Left lung (tissue), 10 donors: ENCODE measurements around the gene TMTC4. TPM values are rescaled to one million over a fixed set of nuclear protein-coding genes. Genes with fewer than 3 reads are reported as not detected.

ENCODE experiments used
- ATAC-seq: fragments of 200-7000 bp; cut with Tn5 transposase; one replicate; pipeline ENCODE4 v1.9.1; 2020; ENCODE audit warnings: moderate library complexity
- DNase-seq, 4 donors: peaks; one replicate each; pipeline ENCODE4 v3.0.0-alpha.2; 2013 to 2020
- H3K27ac ChIP-seq, 2 donors: fragments of 200-600 bp; sonication (generic) in 1 of 2; one replicate each; pipeline versions ENCODE4 v1.5.0 to v1.8.0; 2020 to 2021
- H3K27me3 ChIP-seq, 2 donors: fragments of 200-600 bp; sonication (generic) in 1 of 2; one replicate each; pipeline versions ENCODE4 v1.5.0 to v1.8.0; 2020 to 2021
- H3K36me3 ChIP-seq, 2 donors: fragments of 200-600 bp; sonication (generic) in 1 of 2; one replicate each; pipeline versions ENCODE4 v1.5.0 to v1.8.0; 2020 to 2021
- H3K4me1 ChIP-seq, 2 donors: fragments of 200-600 bp; one replicate each; pipeline ENCODE4 v1.8.0; 2021
- H3K4me3 ChIP-seq, 2 donors: fragments of 200-600 bp; sonication (generic) in 1 of 2; one replicate each; pipeline versions ENCODE4 v1.5.0 to v1.8.0; 2020 to 2021; ENCODE audit warnings: mild to moderate bottlenecking in 1 of 2
- H3K9me3 ChIP-seq, 2 donors: fragments of 200-600 bp; sonication (generic) in 1 of 2; one replicate each; pipeline versions ENCODE4 v1.5.0 to v1.8.0; 2020 to 2021
- intact Hi-C, 2 donors: fragments of 100-400 bp; cut with DNase I; formaldehyde crosslinking; loops; one replicate each; pipeline versions ENCODE4 v1.11.2 to v1.14.2; 2022
- polyA plus RNA-seq, 6 donors: library from polyadenylated mRNA; unstranded; fragments of 120-200 nt; gene quantifications; one replicate each; pipeline ENCODE4 v1.2.1, GENCODE V29; 2013; ENCODE audit not compliant: insufficient read length in 6 of 6
- total RNA-seq, 2 donors: library from RNA; stranded (reverse); fragmentation: NEBNext Ultra II Directional; extraction: Animal tissue kit (Norgen Biotek cat#: 25700); gene quantifications; one replicate each; pipeline ENCODE4 v1.2.1, GENCODE V29; 2021
- TF ChIP-seq, protein P1 (sequence below), 2 donors: fragments of 200-600 bp; sonication (generic) in 1 of 2; IDR thresholded peaks; one replicate each; pipeline versions ENCODE4 v1.5.0 to v1.8.0; 2021; ENCODE audit warnings: antibody characterized with exemption in 2 of 2
- donor health status: DM: no; HTN: yes; CAD: no.
- donor health status: DM: no; HTN: no; CAD: no.

TMTC4 gene
- total and polyA plus RNA-seq, 8 donors, result 13.7 to 30.2 (median 25.1) TPM

DNA sequence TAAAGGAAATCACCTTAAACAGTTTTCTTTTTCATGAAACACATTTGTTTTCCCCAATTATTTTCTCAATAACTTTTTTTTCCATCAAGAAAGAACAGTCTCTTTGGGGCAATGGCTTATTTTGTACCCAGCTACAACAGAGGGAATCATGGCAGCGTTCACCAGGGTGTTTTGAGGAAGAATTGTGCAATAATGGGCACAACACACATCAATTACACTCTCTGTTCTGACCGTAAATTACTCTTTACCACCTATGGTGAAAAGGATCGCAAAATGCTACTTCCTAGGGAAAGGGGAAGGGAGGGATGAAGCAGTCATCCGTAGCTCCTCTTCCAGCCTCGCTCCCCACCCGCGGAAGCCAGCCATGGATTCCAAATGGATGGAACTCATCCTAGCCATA is 38.6 kb downstream of the TMTC4 start:
- Histone ChIP-seq H3K4me1 (no peaks in the 10 kb centered on the region), H3K36me3 (peaks cover 0 to 47% of the 10 kb centered on the region in 2 donors), H3K27ac (no peak overlapping the region), H3K9me3 (no peaks in the 10 kb centered on the region), H3K27me3 (no peaks in the 10 kb centered on the region), H3K4me3 (no peak overlapping the region)
- no peak for DNase-seq
- intact Hi-C loops, result no loop called here
- TF ChIP-seq, protein P1, sequence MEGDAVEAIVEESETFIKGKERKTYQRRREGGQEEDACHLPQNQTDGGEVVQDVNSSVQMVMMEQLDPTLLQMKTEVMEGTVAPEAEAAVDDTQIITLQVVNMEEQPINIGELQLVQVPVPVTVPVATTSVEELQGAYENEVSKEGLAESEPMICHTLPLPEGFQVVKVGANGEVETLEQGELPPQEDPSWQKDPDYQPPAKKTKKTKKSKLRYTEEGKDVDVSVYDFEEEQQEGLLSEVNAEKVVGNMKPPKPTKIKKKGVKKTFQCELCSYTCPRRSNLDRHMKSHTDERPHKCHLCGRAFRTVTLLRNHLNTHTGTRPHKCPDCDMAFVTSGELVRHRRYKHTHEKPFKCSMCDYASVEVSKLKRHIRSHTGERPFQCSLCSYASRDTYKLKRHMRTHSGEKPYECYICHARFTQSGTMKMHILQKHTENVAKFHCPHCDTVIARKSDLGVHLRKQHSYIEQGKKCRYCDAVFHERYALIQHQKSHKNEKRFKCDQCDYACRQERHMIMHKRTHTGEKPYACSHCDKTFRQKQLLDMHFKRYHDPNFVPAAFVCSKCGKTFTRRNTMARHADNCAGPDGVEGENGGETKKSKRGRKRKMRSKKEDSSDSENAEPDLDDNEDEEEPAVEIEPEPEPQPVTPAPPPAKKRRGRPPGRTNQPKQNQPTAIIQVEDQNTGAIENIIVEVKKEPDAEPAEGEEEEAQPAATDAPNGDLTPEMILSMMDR (IDR thresholded peaks at IDR 0.05), result no peak
- no peak for ATAC-seq

DNA sequence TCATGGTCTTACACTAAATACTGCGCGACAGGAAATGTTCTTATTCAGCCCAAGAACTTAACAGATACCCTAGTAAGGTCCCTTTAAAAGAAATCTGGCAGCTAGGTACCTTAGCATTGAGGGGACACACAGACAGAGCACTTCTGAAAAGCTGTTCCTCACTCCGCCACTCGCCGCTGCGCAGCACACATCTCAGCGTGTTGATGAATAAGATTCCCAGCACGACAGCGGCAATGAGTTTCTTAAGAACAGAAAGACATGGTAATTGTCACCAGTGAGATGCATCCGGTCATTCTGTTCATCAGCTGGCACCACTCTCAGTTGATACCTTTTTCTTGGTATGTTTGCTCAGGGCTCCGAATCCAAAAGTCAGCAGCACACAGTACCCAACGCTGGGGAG is 39.9 kb downstream of the TMTC4 start:
- Histone ChIP-seq H3K4me3 (no peak overlapping the region), H3K27me3 (no peaks in the 10 kb centered on the region), H3K36me3 (peaks cover 0 to 55% of the 10 kb centered on the region in 2 donors), H3K4me1 (no peaks in the 10 kb centered on the region), H3K9me3 (no peaks in the 10 kb centered on the region), H3K27ac (no peak overlapping the region)
- intact Hi-C loops, result no loop called here
- TF ChIP-seq, protein P1 (IDR thresholded peaks at IDR 0.05), result no peak
- DNase-seq (no peak), ATAC-seq (no peak)

DNA sequence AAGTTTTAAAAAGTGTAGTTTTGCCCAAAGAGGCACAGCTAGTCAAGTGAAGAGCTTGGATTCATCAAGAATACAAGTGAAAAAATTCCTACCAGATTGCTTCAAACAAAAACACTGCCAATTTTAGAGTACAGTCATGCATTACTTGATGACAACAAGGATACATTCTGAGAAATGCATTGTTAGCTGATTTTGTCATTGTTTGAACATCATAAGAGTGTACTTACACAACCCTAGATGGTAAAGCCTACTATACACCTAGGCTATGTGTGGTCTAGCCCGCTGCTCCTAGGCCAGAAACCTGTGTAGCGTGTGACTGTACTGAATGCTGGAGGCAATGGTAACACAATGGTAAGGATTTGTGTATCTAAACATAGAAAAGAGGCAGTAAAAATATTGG is 41.1 kb downstream of the TMTC4 start:
- ATAC-seq (peak; percentile 95), DNase-seq (no peak)
- Histone ChIP-seq H3K4me3 (no peak overlapping the region), H3K27me3 (no peaks in the 10 kb centered on the region), H3K9me3 (no peaks in the 10 kb centered on the region), H3K4me1 (no peaks in the 10 kb centered on the region), H3K27ac (peak overlapping the region in 1 of 2 donors; percentile 28), H3K36me3 (peaks cover 0 to 63% of the 10 kb centered on the region in 2 donors)
- intact Hi-C loops, result no loop called here
- TF ChIP-seq, protein P1 (IDR thresholded peaks at IDR 0.05), result no peak

DNA sequence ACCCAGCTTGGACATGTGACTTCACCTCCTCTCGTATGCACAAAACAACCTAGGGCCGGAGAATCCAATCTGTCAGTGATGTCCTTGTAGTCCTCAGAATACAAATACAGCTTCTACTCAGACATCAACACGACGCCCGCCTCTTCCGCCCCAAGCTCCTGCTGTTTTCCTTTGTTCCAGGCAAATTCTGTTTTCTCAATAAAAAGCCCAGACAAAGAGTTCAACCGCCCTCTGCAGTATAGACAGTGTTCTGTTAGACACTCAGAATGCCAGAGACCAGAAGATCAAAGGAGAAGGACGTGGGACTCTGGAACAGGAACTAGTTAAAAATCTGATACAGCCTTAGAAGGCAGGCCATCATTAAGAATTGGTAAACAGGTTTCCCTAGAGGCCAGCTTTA is 44.0 kb downstream of the TMTC4 start:
- Histone ChIP-seq H3K4me1 (no peaks in the 10 kb centered on the region), H3K36me3 (peaks cover 0 to 55% of the 10 kb centered on the region in 2 donors), H3K27ac (no peak overlapping the region), H3K27me3 (no peaks in the 10 kb centered on the region), H3K4me3 (no peak overlapping the region), H3K9me3 (no peaks in the 10 kb centered on the region)
- no peak for DNase-seq
- TF ChIP-seq, protein P1 (IDR thresholded peaks at IDR 0.05), result no peak
- ATAC-seq, result no peak
- intact Hi-C loops, result no loop called here

DNA sequence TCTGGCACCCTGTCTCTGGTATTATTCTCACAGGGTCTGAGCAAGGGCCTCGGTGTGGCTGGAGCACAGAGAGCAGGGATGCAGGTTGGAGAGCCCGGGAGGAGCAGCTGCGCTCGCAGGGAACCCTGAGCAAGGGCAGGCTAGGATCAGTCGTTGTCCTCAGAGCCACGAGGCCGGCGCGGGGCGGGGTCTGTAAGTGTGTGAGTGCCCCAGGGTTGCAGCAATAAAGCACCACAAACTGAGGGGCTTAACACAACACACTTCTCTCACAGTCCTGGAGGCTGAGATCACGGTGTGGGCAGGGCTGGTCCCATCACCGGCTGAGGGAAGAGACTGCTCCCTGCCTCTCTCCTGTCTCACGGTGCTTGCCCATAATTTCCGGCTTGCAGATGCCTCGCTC is 47.5 kb downstream of the TMTC4 start:
- DNase-seq (no peak), ATAC-seq (no peak)
- peaks cover 0 to 66% of the 10 kb centered on the region in 2 donors for H3K36me3 ChIP-seq
- no peaks in the 10 kb centered on the region for H3K9me3 ChIP-seq
- H3K27ac ChIP-seq, result no peak overlapping the region
- TF ChIP-seq, protein P1 (IDR thresholded peaks at IDR 0.05), result no peak
- no peaks in the 10 kb centered on the region for H3K4me1 ChIP-seq
- no peaks in the 10 kb centered on the region for H3K27me3 ChIP-seq
- no peak overlapping the region for H3K4me3 ChIP-seq
- intact Hi-C loops, result no loop called here
